Measurements from ENCODE around the gene SLC19A2. TPM values are rescaled to one million over a fixed set of nuclear protein-coding genes. Genes with fewer than 3 reads are reported as not detected.
"Not testable (repeated sequence)": the region's sequence is repeated elsewhere in the genome, so short reads cannot be mapped to it uniquely, and the experiment has no call there.

Gene SLC19A2
- total RNA-seq, 1 donor from 2014 or later, result 11.2 TPM

- H3K4me1 Mint-ChIP-seq (ENCODE audit: low read depth), result no peaks in the 10 kb centered on the region
- no peak for DNase-seq (ENCODE audit: low spot score)
- no peaks in the 10 kb centered on the region for H3K27me3 Mint-ChIP-seq (ENCODE audit: low read depth)
- no peaks in the 10 kb centered on the region for H3K9me3 Mint-ChIP-seq
- peaks cover 70% of the 10 kb centered on the region for H3K36me3 Mint-ChIP-seq (ENCODE audit: low read depth)
- no peak overlapping the region for H3K4me3 Mint-ChIP-seq (ENCODE audit: low read depth)
- intact Hi-C loops (cut with micrococcal nuclease), result no loop called here
- no peak overlapping the region for H3K27ac Mint-ChIP-seq
Measured at GRCh38 chr1:169521226-169521625, 35.5 kb upstream of the SLC19A2 start.

GRCh38 chr1:169517558-169518186 is 31.9 kb upstream of the SLC19A2 start:
- DNase-seq (ENCODE audit: low spot score), result no peak
- H3K36me3 Mint-ChIP-seq (ENCODE audit: low read depth), result peaks cover 80% of the 10 kb centered on the region
- intact Hi-C loops (cut with micrococcal nuclease), result no loop called here
- no peaks in the 10 kb centered on the region for H3K9me3 Mint-ChIP-seq
- H3K4me1 Mint-ChIP-seq (ENCODE audit: low read depth), result peaks cover 4% of the 10 kb centered on the region
- no peaks in the 10 kb centered on the region for H3K27me3 Mint-ChIP-seq (ENCODE audit: low read depth)
- H3K4me3 Mint-ChIP-seq (ENCODE audit: low read depth), result no peak overlapping the region
- H3K27ac Mint-ChIP-seq, result no peak overlapping the region

GRCh38 chr1:169515641-169516040 is 29.9 kb upstream of the SLC19A2 start:
- Mint-ChIP-seq H3K4me3 (ENCODE audit: low read depth) (no peak overlapping the region), H3K4me1 (ENCODE audit: low read depth) (peaks cover 7% of the 10 kb centered on the region), H3K27me3 (ENCODE audit: low read depth) (no peaks in the 10 kb centered on the region), H3K36me3 (ENCODE audit: low read depth) (peaks cover 74% of the 10 kb centered on the region), H3K27ac (no peak overlapping the region), H3K9me3 (no peaks in the 10 kb centered on the region)
- intact Hi-C loops (cut with micrococcal nuclease), result no loop called here
- DNase-seq (ENCODE audit: low spot score), result no peak

GRCh38 chr1:169514566-169515270 is 29.0 kb upstream of the SLC19A2 start:
- Mint-ChIP-seq H3K27me3 (ENCODE audit: low read depth) (no peaks in the 10 kb centered on the region), H3K4me3 (ENCODE audit: low read depth) (no peak overlapping the region)

GRCh38 chr1:169513208-169513607 is 27.5 kb upstream of the SLC19A2 start:
- Mint-ChIP-seq H3K27me3 (ENCODE audit: low read depth) (no peaks in the 10 kb centered on the region), H3K4me1 (ENCODE audit: low read depth) (peaks cover 12% of the 10 kb centered on the region), H3K4me3 (ENCODE audit: low read depth) (no peak overlapping the region), H3K9me3 (no peaks in the 10 kb centered on the region), H3K27ac (no peak overlapping the region), H3K36me3 (ENCODE audit: low read depth) (peaks cover 64% of the 10 kb centered on the region)
- intact Hi-C loops (cut with micrococcal nuclease), result no loop called here
- no peak for DNase-seq (ENCODE audit: low spot score)

More at GRCh38 chr1:169514566-169515270, 29.0 kb upstream of the SLC19A2 start:
- Mint-ChIP-seq H3K9me3 (no peaks in the 10 kb centered on the region), H3K27ac (no peak overlapping the region), H3K36me3 (ENCODE audit: low read depth) (peaks cover 70% of the 10 kb centered on the region), H3K4me1 (ENCODE audit: low read depth) (peaks cover 7% of the 10 kb centered on the region)
- intact Hi-C loops (cut with micrococcal nuclease), result no loop called here
- no peak for DNase-seq (ENCODE audit: low spot score)

- Mint-ChIP-seq H3K27me3 (ENCODE audit: low read depth) (no peaks in the 10 kb centered on the region), H3K4me1 (ENCODE audit: low read depth) (peaks cover 12% of the 10 kb centered on the region), H3K4me3 (ENCODE audit: low read depth) (no peak overlapping the region), H3K27ac (no peak overlapping the region), H3K9me3 (no peaks in the 10 kb centered on the region), H3K36me3 (ENCODE audit: low read depth) (peaks cover 50% of the 10 kb centered on the region)
- intact Hi-C loops (cut with micrococcal nuclease), result no loop called here
- no peak for DNase-seq (ENCODE audit: low spot score)
Measured at GRCh38 chr1:169511316-169512005, 25.7 kb upstream of the SLC19A2 start.

- intact Hi-C loops (cut with micrococcal nuclease), result no loop called here
- Mint-ChIP-seq H3K9me3 (no peaks in the 10 kb centered on the region), H3K27me3 (ENCODE audit: low read depth) (no peaks in the 10 kb centered on the region), H3K4me3 (ENCODE audit: low read depth) (no peak overlapping the region), H3K27ac (no peak overlapping the region), H3K36me3 (ENCODE audit: low read depth) (peaks cover 38% of the 10 kb centered on the region), H3K4me1 (ENCODE audit: low read depth) (peaks cover 8% of the 10 kb centered on the region)
- no peak for DNase-seq (ENCODE audit: low spot score)
Measured at GRCh38 chr1:169510060-169510459, 24.3 kb upstream of the SLC19A2 start.

GRCh38 chr1:169509354-169509753 is 23.6 kb upstream of the SLC19A2 start:
- intact Hi-C loops (cut with micrococcal nuclease), result no loop called here
- DNase-seq (ENCODE audit: low spot score), result no peak
- no peaks in the 10 kb centered on the region for H3K27me3 Mint-ChIP-seq (ENCODE audit: low read depth)
- H3K27ac Mint-ChIP-seq, result no peak overlapping the region
- no peaks in the 10 kb centered on the region for H3K9me3 Mint-ChIP-seq
- no peak overlapping the region for H3K4me3 Mint-ChIP-seq (ENCODE audit: low read depth)
- H3K4me1 Mint-ChIP-seq (ENCODE audit: low read depth), result peaks cover 8% of the 10 kb centered on the region
- peaks cover 31% of the 10 kb centered on the region for H3K36me3 Mint-ChIP-seq (ENCODE audit: low read depth)

- H3K27ac Mint-ChIP-seq, result peak overlapping the region; percentile 15
- intact Hi-C loops (cut with micrococcal nuclease), result no loop called here
- H3K36me3 Mint-ChIP-seq (ENCODE audit: low read depth), result peaks cover 27% of the 10 kb centered on the region
- no peaks in the 10 kb centered on the region for H3K27me3 Mint-ChIP-seq (ENCODE audit: low read depth)
- H3K4me3 Mint-ChIP-seq (ENCODE audit: low read depth), result peak overlapping the region; percentile 2
- H3K4me1 Mint-ChIP-seq (ENCODE audit: low read depth), result peaks cover 8% of the 10 kb centered on the region
- no peaks in the 10 kb centered on the region for H3K9me3 Mint-ChIP-seq
- DNase-seq (ENCODE audit: low spot score), result no peak
Measured at GRCh38 chr1:169508432-169509338, 22.9 kb upstream of the SLC19A2 start.

- no peak for DNase-seq (ENCODE audit: low spot score)
Measured at GRCh38 chr1:169507413-169507812, 21.7 kb upstream of the SLC19A2 start.

GRCh38 chr1:169503601-169504000 is 17.9 kb upstream of the SLC19A2 start:
- intact Hi-C loops (cut with micrococcal nuclease); H3K9me3 Mint-ChIP-seq; H3K4me1 Mint-ChIP-seq (ENCODE audit: low read depth); H3K4me3 Mint-ChIP-seq (ENCODE audit: low read depth); DNase-seq (ENCODE audit: low spot score); H3K27me3 Mint-ChIP-seq (ENCODE audit: low read depth); H3K27ac Mint-ChIP-seq: not testable (repeated sequence)
- peaks cover 14% of the 10 kb centered on the region for H3K36me3 Mint-ChIP-seq (ENCODE audit: low read depth)

More at GRCh38 chr1:169507413-169507812, 21.7 kb upstream of the SLC19A2 start:
- Mint-ChIP-seq H3K4me1 (ENCODE audit: low read depth) (peaks cover 8% of the 10 kb centered on the region), H3K4me3 (ENCODE audit: low read depth) (no peak overlapping the region), H3K27me3 (ENCODE audit: low read depth) (no peaks in the 10 kb centered on the region), H3K27ac (no peak overlapping the region), H3K9me3 (no peaks in the 10 kb centered on the region), H3K36me3 (ENCODE audit: low read depth) (peaks cover 17% of the 10 kb centered on the region)
- intact Hi-C loops (cut with micrococcal nuclease), result no loop called here

GRCh38 chr1:169499807-169500206 is 14.1 kb upstream of the SLC19A2 start:
- Mint-ChIP-seq H3K27ac (no peak overlapping the region), H3K27me3 (ENCODE audit: low read depth) (no peaks in the 10 kb centered on the region), H3K4me3 (ENCODE audit: low read depth) (no peak overlapping the region), H3K4me1 (ENCODE audit: low read depth) (peaks cover 14% of the 10 kb centered on the region), H3K9me3 (peaks cover 11% of the 10 kb centered on the region), H3K36me3 (ENCODE audit: low read depth) (peaks cover 17% of the 10 kb centered on the region)
- intact Hi-C loops (cut with micrococcal nuclease), result loop anchor here (10.0 kb wide), 1 partner anchor 1265 kb away; no protein-coding TSS in a partner anchor
- no peak for DNase-seq (ENCODE audit: low spot score)

Measured in activated T-helper 2 cell treated with anti-CD3 and anti-CD28 coated beads, Interferon-gamma antibody, Interleukin-2, Interleukin-4, amounts not matched to agents 10 μg/mL and 5 μg/mL and 100 μg/mL, durations not matched to agents 14 hours and 24 hours and 36 hours (primary cell).